HEK293T (cell line): ENCODE results near the gene MACIR.

ENCODE experiments used
- CTCF ChIA-PET: fragments of 350-600 bp; formaldehyde crosslinking; extraction: SDS; loops from one replicate; lab custom pipeline; 2021; ENCODE audit warnings: antibody characterized with exemption, inconsistent platforms; lab: Yijun Ruan, JAX
- POLR2A ChIA-PET: fragments of 350-600 bp; formaldehyde crosslinking; extraction: SDS; loops from one replicate; lab custom pipeline; 2020; ENCODE audit warnings: antibody characterized with exemption, inconsistent platforms; lab: Yijun Ruan, JAX
- DNase-seq: peaks from one replicate; pipeline ENCODE4 v3.0.0; 2012; ENCODE audit warnings: mixed read lengths; ENCODE audit errors: extremely low spot score
- ARNT ChIP-seq: fragments of 450-650 bp; IDR thresholded peaks from 2 replicates; pipeline ENCODE4 v1.6.1; 2017; ENCODE audit warnings: mild to moderate bottlenecking
- BHLHE40 ChIP-seq: fragments of 450-650 bp; IDR thresholded peaks from 2 replicates; pipeline ENCODE4 v1.6.1; 2016; ENCODE audit warnings: mild to moderate bottlenecking, moderate library complexity, borderline replicate concordance
- CTBP1 ChIP-seq: fragments of 450-650 bp; IDR thresholded peaks from 2 replicates; pipeline ENCODE4 v1.6.1; 2016; ENCODE audit warnings: borderline replicate concordance
- ELF4 ChIP-seq: fragments of 450-650 bp; IDR thresholded peaks from 2 replicates; pipeline ENCODE4 v1.6.1; 2017; ENCODE audit warnings: antibody characterized with exemption
- FOXA1 ChIP-seq: fragments of 450-650 bp; IDR thresholded peaks from 2 replicates; pipeline ENCODE4 v1.6.1; 2016; ENCODE audit warnings: mild to moderate bottlenecking
- FOXK2 ChIP-seq: fragments of 450-650 bp; IDR thresholded peaks from 2 replicates; pipeline ENCODE4 v1.6.1; 2016; ENCODE audit warnings: mild to moderate bottlenecking
- FOXM1 ChIP-seq: fragments of 450-650 bp; IDR thresholded peaks from 2 replicates; pipeline ENCODE4 v1.6.1; 2017; ENCODE audit warnings: mild to moderate bottlenecking, borderline replicate concordance
- HDGF ChIP-seq: fragments of 450-650 bp; IDR thresholded peaks from 2 replicates; pipeline ENCODE4 v1.6.1; 2017; ENCODE audit warnings: antibody characterized with exemption, borderline replicate concordance
- L3MBTL2 ChIP-seq: fragments of 450-650 bp; conservative IDR thresholded peaks from 2 replicates; pipeline ENCODE4 v1.6.1; 2016; ENCODE audit warnings: mild to moderate bottlenecking
- LEF1 ChIP-seq: fragments of 450-650 bp; IDR thresholded peaks from 2 replicates; pipeline ENCODE4 v1.6.1; 2017; ENCODE audit warnings: mild to moderate bottlenecking, borderline replicate concordance
- NFRKB ChIP-seq: fragments of 450-650 bp; IDR thresholded peaks from 2 replicates; pipeline ENCODE4 v1.6.1; 2016; ENCODE audit warnings: mild to moderate bottlenecking, moderate library complexity
- PKNOX1 ChIP-seq: fragments of 450-650 bp; IDR thresholded peaks from 2 replicates; pipeline ENCODE4 v1.6.1; 2016
- SP1 ChIP-seq: fragments of 450-650 bp; IDR thresholded peaks from 2 replicates; pipeline ENCODE4 v1.6.1; 2017
- SUZ12 ChIP-seq: fragments of 450-650 bp; IDR thresholded peaks from 2 replicates; pipeline ENCODE4 v1.6.1; 2016; ENCODE audit warnings: mild to moderate bottlenecking
- TARDBP ChIP-seq: fragments of 450-650 bp; IDR thresholded peaks from 2 replicates; pipeline ENCODE4 v1.6.1; 2016
- ZNF384 ChIP-seq: fragments of 450-650 bp; IDR thresholded peaks from 2 replicates; pipeline ENCODE4 v1.6.1; 2016

Gene MACIR

GRCh38 chr5:103237778-103238177 lies 20.8 kb upstream of the MACIR start:
- CTCF ChIA-PET = no interaction called here
- DNase-seq = no peak
- POLR2A ChIA-PET = no interaction called here
- no peak for TF ChIP-seq ZNF384
- no peak for TF ChIP-seq ARNT
- no peak for TF ChIP-seq LEF1
- no peak for TF ChIP-seq BHLHE40
- no peak for TF ChIP-seq ELF4
- no peak for TF ChIP-seq CTBP1

GRCh38 chr5:103243665-103244064 lies 14.9 kb upstream of the MACIR start:
- TF ChIP-seq L3MBTL2 (no peak), LEF1 (no peak), SUZ12 (no peak), TARDBP (no peak), ARNT (no peak), SP1 (no peak), FOXK2 (no peak), BHLHE40 (no peak)
- ChIA-PET POLR2A (no interaction called here), CTCF (interaction anchor here (0.7 kb wide), 1 partner anchor 221 kb away, joined by 3 read pairs; no protein-coding TSS in a partner anchor)
- no peak for DNase-seq

- CTCF ChIA-PET = no interaction called here
- no peak for DNase-seq
- TF ChIP-seq BHLHE40 (no peak), NFRKB (no peak), PKNOX1 (no peak), FOXK2 (no peak), ARNT (no peak), FOXM1 (no peak), HDGF (no peak), FOXA1 (no peak), SP1 (no peak), SUZ12 (no peak), LEF1 (no peak), TARDBP (no peak), ZNF384 (no peak)
- POLR2A ChIA-PET = no interaction called here
These were observed 14.2 kb upstream of the MACIR start for GRCh38 chr5:103244398-103244797.

- no peak for DNase-seq
- CTCF ChIA-PET = no interaction called here
- TF ChIP-seq NFRKB = no peak
- TF ChIP-seq ARNT = no peak
- TF ChIP-seq LEF1 = no peak
- TF ChIP-seq FOXK2 = no peak
- no peak for TF ChIP-seq FOXM1
- no peak for TF ChIP-seq SUZ12
- TF ChIP-seq L3MBTL2 = no peak
- TF ChIP-seq PKNOX1 = no peak
- no peak for TF ChIP-seq ELF4
- TF ChIP-seq FOXA1 = no peak
- no peak for TF ChIP-seq SP1
- no peak for TF ChIP-seq CTBP1
- no peak for TF ChIP-seq TARDBP
- no peak for TF ChIP-seq HDGF
- POLR2A ChIA-PET = interaction anchor here (1.5 kb wide), 1 partner anchor 13 kb away, joined by 4 read pairs; the partner anchor contains the start of gene MACIR
These were observed 12.8 kb upstream of the MACIR start for GRCh38 chr5:103245761-103246160.

GRCh38 chr5:103247118-103247517 lies 11.4 kb upstream of the MACIR start:
- ChIA-PET POLR2A (interaction anchor here (1.5 kb wide), 1 partner anchor 11 kb away, joined by 4 read pairs; the partner anchor contains the start of gene MACIR), CTCF (no interaction called here)
- TF ChIP-seq BHLHE40 = no peak
- no peak for TF ChIP-seq FOXK2
- TF ChIP-seq L3MBTL2 = no peak
- TF ChIP-seq TARDBP = no peak
- no peak for TF ChIP-seq CTBP1
- DNase-seq = no peak

GRCh38 chr5:103249068-103249467 lies 9.5 kb upstream of the MACIR start:
- ChIA-PET POLR2A (no interaction called here), CTCF (no interaction called here)
- no peak for DNase-seq
- TF ChIP-seq PKNOX1 = no peak
- TF ChIP-seq ZNF384 = no peak
- TF ChIP-seq SUZ12 = no peak
- TF ChIP-seq FOXK2 = no peak
- no peak for TF ChIP-seq FOXM1
- no peak for TF ChIP-seq FOXA1
- TF ChIP-seq ARNT = no peak
- no peak for TF ChIP-seq CTBP1
- TF ChIP-seq L3MBTL2 = no peak
- no peak for TF ChIP-seq HDGF
- no peak for TF ChIP-seq SP1
- no peak for TF ChIP-seq ELF4
- no peak for TF ChIP-seq TARDBP
